Activated CD8-positive, alpha-beta memory T cell treated with anti-CD3 and anti-CD28 coated beads, Interleukin-2, amount 10 ng/mL, durations not matched to agents 7 days and 5 days (primary cell): ENCODE measurements around the gene CTNNBIP1. TPM values are rescaled to one million over a fixed set of nuclear protein-coding genes. Genes with fewer than 3 reads are reported as not detected.

Experiments
- ATAC-seq: fragments of 150-1000 bp; cut with Tn5 transposase; one replicate; pipeline ENCODE4 v1.10.0; 2021; ENCODE audit warnings: moderate library complexity
- CTCF ChIA-PET: fragments of 350-600 bp; sonication (Branson Sonifier 250); formaldehyde crosslinking; loops from one replicate; lab custom pipeline; 2021; ENCODE audit warnings: antibody characterized with exemption; lab: Charles Lee
- DNase-seq: peaks from one replicate; pipeline ENCODE4 v3.0.0-alpha.2; 2020
- H3K27ac Mint-ChIP-seq: one replicate; pipeline ENCODE4 v1.8.0; 2021; ENCODE audit warnings: mild to moderate bottlenecking, mixed read lengths
- H3K27me3 Mint-ChIP-seq: one replicate; pipeline ENCODE4 v1.8.0; 2021; ENCODE audit warnings: mixed read lengths
- H3K36me3 Mint-ChIP-seq: one replicate; pipeline ENCODE4 v1.8.0; 2021; ENCODE audit warnings: mild to moderate bottlenecking, mixed read lengths
- H3K4me1 Mint-ChIP-seq: one replicate; pipeline ENCODE4 v1.8.0; 2021; ENCODE audit warnings: mixed read lengths
- H3K4me3 Mint-ChIP-seq: one replicate; pipeline ENCODE4 v1.8.0; 2021; ENCODE audit warnings: mild to moderate bottlenecking, moderate library complexity, mixed read lengths
- H3K9me3 Mint-ChIP-seq: one replicate; pipeline ENCODE4 v1.8.0; 2022; ENCODE audit warnings: low read depth, mixed read lengths
- total RNA-seq, 2 experiments: library from RNA; stranded (reverse); gene quantifications; one replicate each; pipeline ENCODE4 v1.2.3, GENCODE V29; 2021

The CTNNBIP1 gene
- total RNA-seq, 2 experiments from 2014 or later, result 10.9 to 15.8 TPM

- ATAC-seq (no peak), DNase-seq (no peak)
- Mint-ChIP-seq H3K4me1 (peaks cover 25% of the 10 kb centered on the region), H3K27ac (peak overlapping the region; percentile 87), H3K4me3 (no peak overlapping the region), H3K27me3 (no peaks in the 10 kb centered on the region), H3K36me3 (no peaks in the 10 kb centered on the region), H3K9me3 (no peaks in the 10 kb centered on the region)
- CTCF ChIA-PET, result interaction anchor here (1.4 to 3.4 kb wide), 3 partner anchors 8 to 98 kb away, joined by 3 to 11 read pairs (median 4); no protein-coding TSS in a partner anchor
Observed at GRCh38 chr1:9883585-9884449, 26.3 kb downstream of the CTNNBIP1 start.

GRCh38 chr1:9882945-9883303 is 27.1 kb downstream of the CTNNBIP1 start:
- Mint-ChIP-seq H3K9me3 (no peaks in the 10 kb centered on the region), H3K4me3 (no peak overlapping the region)
- CTCF ChIA-PET, result interaction anchor here (0.6 to 3.4 kb wide), 9 partner anchors 8 to 768 kb away, joined by 3 to 11 read pairs (median 3); no protein-coding TSS in a partner anchor

GRCh38 chr1:9882296-9882944 is 27.6 kb downstream of the CTNNBIP1 start:
- CTCF ChIA-PET, result interaction anchor here (0.6 to 3.4 kb wide), 11 partner anchors 8 to 768 kb away, joined by 3 to 11 read pairs (median 3); no protein-coding TSS in a partner anchor
- no peaks in the 10 kb centered on the region for H3K27me3 Mint-ChIP-seq
- ATAC-seq, result peak; percentile 75
- H3K9me3 Mint-ChIP-seq, result no peaks in the 10 kb centered on the region
- H3K4me3 Mint-ChIP-seq, result peak overlapping the region; percentile 9
- H3K36me3 Mint-ChIP-seq, result no peaks in the 10 kb centered on the region
- H3K4me1 Mint-ChIP-seq, result peaks cover 25% of the 10 kb centered on the region
- peak; percentile 72 for DNase-seq
- H3K27ac Mint-ChIP-seq, result peak overlapping the region; percentile 87

More at GRCh38 chr1:9882945-9883303, 27.1 kb downstream of the CTNNBIP1 start:
- H3K36me3 Mint-ChIP-seq, result no peaks in the 10 kb centered on the region
- ATAC-seq (no peak), DNase-seq (no peak)
- no peaks in the 10 kb centered on the region for H3K27me3 Mint-ChIP-seq
- peak overlapping the region; percentile 87 for H3K27ac Mint-ChIP-seq
- peaks cover 25% of the 10 kb centered on the region for H3K4me1 Mint-ChIP-seq

- CTCF ChIA-PET, result interaction anchor here (0.9 to 3.4 kb wide), 9 partner anchors 8 to 271 kb away, joined by 3 to 11 read pairs (median 3); no protein-coding TSS in a partner anchor
- Mint-ChIP-seq H3K9me3 (no peaks in the 10 kb centered on the region), H3K27me3 (no peaks in the 10 kb centered on the region), H3K4me3 (peak overlapping the region; percentile 9), H3K36me3 (no peaks in the 10 kb centered on the region), H3K4me1 (peaks cover 26% of the 10 kb centered on the region), H3K27ac (peak overlapping the region; percentile 87)
- DNase-seq (no peak), ATAC-seq (peak; percentile 65)
Observed at GRCh38 chr1:9881838-9882249, 28.2 kb downstream of the CTNNBIP1 start.

GRCh38 chr1:9878404-9878803 is 31.7 kb downstream of the CTNNBIP1 start:
- Mint-ChIP-seq H3K36me3 (no peaks in the 10 kb centered on the region), H3K27ac (no peak overlapping the region)
- CTCF ChIA-PET, result interaction anchor here (0.9 to 3.3 kb wide), 3 partner anchors 10 to 551 kb away, joined by 3 to 13 read pairs (median 5); partner anchors contain the start of gene CENPS

GRCh38 chr1:9877962-9878361 is 32.1 kb downstream of the CTNNBIP1 start:
- H3K9me3 Mint-ChIP-seq, result no peaks in the 10 kb centered on the region
- peaks cover 29% of the 10 kb centered on the region for H3K4me1 Mint-ChIP-seq
- CTCF ChIA-PET, result interaction anchor here (0.9 to 3.3 kb wide), 3 partner anchors 9 to 94 kb away, joined by 3 to 13 read pairs (median 4); no protein-coding TSS in a partner anchor
- DNase-seq (no peak), ATAC-seq (no peak)
- H3K4me3 Mint-ChIP-seq, result no peak overlapping the region
- no peaks in the 10 kb centered on the region for H3K36me3 Mint-ChIP-seq
- H3K27ac Mint-ChIP-seq, result no peak overlapping the region
- no peaks in the 10 kb centered on the region for H3K27me3 Mint-ChIP-seq

More at GRCh38 chr1:9878404-9878803, 31.7 kb downstream of the CTNNBIP1 start:
- Mint-ChIP-seq H3K27me3 (no peaks in the 10 kb centered on the region), H3K9me3 (no peaks in the 10 kb centered on the region), H3K4me3 (no peak overlapping the region), H3K4me1 (peaks cover 32% of the 10 kb centered on the region)
- ATAC-seq (no peak), DNase-seq (no peak)

GRCh38 chr1:9875636-9876000 is 34.5 kb downstream of the CTNNBIP1 start:
- H3K27ac Mint-ChIP-seq, result no peak overlapping the region
- no peak overlapping the region for H3K4me3 Mint-ChIP-seq
- no peaks in the 10 kb centered on the region for H3K36me3 Mint-ChIP-seq
- DNase-seq, result no peak
- CTCF ChIA-PET, result interaction anchor here (0.9 to 3.5 kb wide), 11 partner anchors 9 to 554 kb away, joined by 3 to 26 read pairs (median 4); partner anchors contain the start of genes CENPS, LZIC and NMNAT1
- peaks cover 10% of the 10 kb centered on the region for H3K4me1 Mint-ChIP-seq
- H3K9me3 Mint-ChIP-seq, result no peaks in the 10 kb centered on the region
- H3K27me3 Mint-ChIP-seq, result no peaks in the 10 kb centered on the region
- ATAC-seq, result no peak

GRCh38 chr1:9874959-9875635 is 35.0 kb downstream of the CTNNBIP1 start:
- DNase-seq (peak; percentile 82), ATAC-seq (peak; percentile 94)
- CTCF ChIA-PET, result interaction anchor here (0.5 to 3.5 kb wide), 23 partner anchors 8 to 555 kb away, joined by 3 to 26 read pairs (median 4); partner anchors contain the start of genes CENPS, LZIC and NMNAT1
- H3K27me3 Mint-ChIP-seq, result no peaks in the 10 kb centered on the region
- no peak overlapping the region for H3K4me3 Mint-ChIP-seq
- H3K9me3 Mint-ChIP-seq, result no peaks in the 10 kb centered on the region
- peaks cover 12% of the 10 kb centered on the region for H3K4me1 Mint-ChIP-seq
- H3K27ac Mint-ChIP-seq, result peak overlapping the region; percentile 65
- no peaks in the 10 kb centered on the region for H3K36me3 Mint-ChIP-seq

- CTCF ChIA-PET, result interaction anchor here (0.5 to 3.5 kb wide), 20 partner anchors 8 to 556 kb away, joined by 3 to 26 read pairs (median 4); partner anchors contain the start of genes CENPS, LZIC and NMNAT1
- no peak overlapping the region for H3K27ac Mint-ChIP-seq
- H3K27me3 Mint-ChIP-seq, result no peaks in the 10 kb centered on the region
- no peaks in the 10 kb centered on the region for H3K36me3 Mint-ChIP-seq
- no peak for ATAC-seq
- peaks cover 12% of the 10 kb centered on the region for H3K4me1 Mint-ChIP-seq
- DNase-seq, result no peak
- H3K4me3 Mint-ChIP-seq, result no peak overlapping the region
- H3K9me3 Mint-ChIP-seq, result no peaks in the 10 kb centered on the region
Observed at GRCh38 chr1:9874412-9874811, 35.7 kb downstream of the CTNNBIP1 start.

- no peak for DNase-seq
Observed at GRCh38 chr1:9873992-9874391, 36.1 kb downstream of the CTNNBIP1 start.

GRCh38 chr1:9873385-9873784 is 36.7 kb downstream of the CTNNBIP1 start:
- H3K9me3 Mint-ChIP-seq, result no peaks in the 10 kb centered on the region
- ATAC-seq (no peak), DNase-seq (no peak)
- CTCF ChIA-PET, result interaction anchor here (0.8 to 3.5 kb wide), 14 partner anchors 9 to 279 kb away, joined by 3 to 26 read pairs (median 4); no protein-coding TSS in a partner anchor
- H3K36me3 Mint-ChIP-seq, result no peaks in the 10 kb centered on the region
- H3K4me1 Mint-ChIP-seq, result peaks cover 12% of the 10 kb centered on the region
- H3K4me3 Mint-ChIP-seq, result no peak overlapping the region
- H3K27me3 Mint-ChIP-seq, result no peaks in the 10 kb centered on the region
- no peak overlapping the region for H3K27ac Mint-ChIP-seq

More at GRCh38 chr1:9873992-9874391, 36.1 kb downstream of the CTNNBIP1 start:
- H3K36me3 Mint-ChIP-seq, result no peaks in the 10 kb centered on the region
- no peak overlapping the region for H3K27ac Mint-ChIP-seq
- no peak overlapping the region for H3K4me3 Mint-ChIP-seq
- no peaks in the 10 kb centered on the region for H3K27me3 Mint-ChIP-seq
- H3K4me1 Mint-ChIP-seq, result peaks cover 12% of the 10 kb centered on the region
- CTCF ChIA-PET, result interaction anchor here (0.7 to 3.5 kb wide), 19 partner anchors 8 to 556 kb away, joined by 3 to 26 read pairs (median 4); partner anchors contain the start of genes CENPS, LZIC and NMNAT1
- H3K9me3 Mint-ChIP-seq, result no peaks in the 10 kb centered on the region
- ATAC-seq, result no peak

- no peak for DNase-seq
Observed at GRCh38 chr1:9872430-9873165, 37.5 kb downstream of the CTNNBIP1 start.

More at GRCh38 chr1:9872430-9873165, 37.5 kb downstream of the CTNNBIP1 start:
- CTCF ChIA-PET, result interaction anchor here (0.8 to 15.2 kb wide), 15 partner anchors 10 to 299 kb away, joined by 3 to 229 read pairs (median 5); no protein-coding TSS in a partner anchor
- H3K4me3 Mint-ChIP-seq, result no peak overlapping the region
- no peak overlapping the region for H3K27ac Mint-ChIP-seq
- no peaks in the 10 kb centered on the region for H3K9me3 Mint-ChIP-seq
- peaks cover 12% of the 10 kb centered on the region for H3K4me1 Mint-ChIP-seq
- ATAC-seq, result no peak
- no peaks in the 10 kb centered on the region for H3K36me3 Mint-ChIP-seq
- no peaks in the 10 kb centered on the region for H3K27me3 Mint-ChIP-seq
